Measurements from ENCODE around the gene RBM4B. TPM values are rescaled to one million over a fixed set of nuclear protein-coding genes. Genes with fewer than 3 reads are reported as not detected.
A peak's percentile ranks its signal among the peaks of the same experiment; 100 is the strongest.

The RBM4B gene
- total and polyA plus RNA-seq, 2 of the 13 experiments (the other 11 are each of a cell fraction or from before 2014, with no cell fraction given): 25.8 to 32.4 TPM

DNA sequence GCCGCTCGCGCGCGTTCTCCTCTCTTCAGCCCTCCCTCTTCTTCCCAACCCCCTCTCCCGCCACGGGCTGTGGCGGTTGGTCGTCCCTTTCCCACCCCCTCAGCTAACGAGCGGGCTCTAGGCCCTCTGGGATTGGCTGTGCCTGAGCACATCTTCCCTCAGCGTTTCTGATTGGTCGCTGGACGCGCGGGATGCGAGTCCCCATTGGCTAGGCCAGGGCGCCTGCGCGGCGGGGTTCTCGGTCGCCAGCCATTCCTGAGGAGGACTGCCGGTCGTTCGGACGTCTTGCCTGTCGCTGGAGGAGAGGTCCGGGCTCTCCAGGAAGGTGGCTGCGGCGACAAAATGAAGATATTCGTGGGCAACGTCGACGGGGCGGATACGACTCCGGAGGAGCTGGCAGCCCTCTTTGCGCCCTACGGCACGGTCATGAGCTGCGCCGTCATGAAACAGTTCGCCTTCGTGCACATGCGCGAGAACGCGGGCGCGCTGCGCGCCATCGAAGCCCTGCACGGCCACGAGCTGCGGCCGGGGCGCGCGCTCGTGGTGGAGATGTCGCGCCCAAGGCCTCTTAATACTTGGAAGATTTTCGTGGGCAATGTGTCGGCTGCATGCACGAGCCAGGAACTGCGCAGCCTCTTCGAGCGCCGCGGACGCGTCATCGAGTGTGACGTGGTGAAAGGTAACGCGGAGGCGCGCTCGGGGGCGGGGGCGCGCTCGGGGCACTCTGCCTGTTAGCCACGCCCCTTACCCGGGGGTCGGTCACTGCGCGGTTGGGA lies 61.1 kb downstream of the RBM4B start, which contains the start of gene RBM14 (continued):
- TF ChIP-seq, protein P1, sequence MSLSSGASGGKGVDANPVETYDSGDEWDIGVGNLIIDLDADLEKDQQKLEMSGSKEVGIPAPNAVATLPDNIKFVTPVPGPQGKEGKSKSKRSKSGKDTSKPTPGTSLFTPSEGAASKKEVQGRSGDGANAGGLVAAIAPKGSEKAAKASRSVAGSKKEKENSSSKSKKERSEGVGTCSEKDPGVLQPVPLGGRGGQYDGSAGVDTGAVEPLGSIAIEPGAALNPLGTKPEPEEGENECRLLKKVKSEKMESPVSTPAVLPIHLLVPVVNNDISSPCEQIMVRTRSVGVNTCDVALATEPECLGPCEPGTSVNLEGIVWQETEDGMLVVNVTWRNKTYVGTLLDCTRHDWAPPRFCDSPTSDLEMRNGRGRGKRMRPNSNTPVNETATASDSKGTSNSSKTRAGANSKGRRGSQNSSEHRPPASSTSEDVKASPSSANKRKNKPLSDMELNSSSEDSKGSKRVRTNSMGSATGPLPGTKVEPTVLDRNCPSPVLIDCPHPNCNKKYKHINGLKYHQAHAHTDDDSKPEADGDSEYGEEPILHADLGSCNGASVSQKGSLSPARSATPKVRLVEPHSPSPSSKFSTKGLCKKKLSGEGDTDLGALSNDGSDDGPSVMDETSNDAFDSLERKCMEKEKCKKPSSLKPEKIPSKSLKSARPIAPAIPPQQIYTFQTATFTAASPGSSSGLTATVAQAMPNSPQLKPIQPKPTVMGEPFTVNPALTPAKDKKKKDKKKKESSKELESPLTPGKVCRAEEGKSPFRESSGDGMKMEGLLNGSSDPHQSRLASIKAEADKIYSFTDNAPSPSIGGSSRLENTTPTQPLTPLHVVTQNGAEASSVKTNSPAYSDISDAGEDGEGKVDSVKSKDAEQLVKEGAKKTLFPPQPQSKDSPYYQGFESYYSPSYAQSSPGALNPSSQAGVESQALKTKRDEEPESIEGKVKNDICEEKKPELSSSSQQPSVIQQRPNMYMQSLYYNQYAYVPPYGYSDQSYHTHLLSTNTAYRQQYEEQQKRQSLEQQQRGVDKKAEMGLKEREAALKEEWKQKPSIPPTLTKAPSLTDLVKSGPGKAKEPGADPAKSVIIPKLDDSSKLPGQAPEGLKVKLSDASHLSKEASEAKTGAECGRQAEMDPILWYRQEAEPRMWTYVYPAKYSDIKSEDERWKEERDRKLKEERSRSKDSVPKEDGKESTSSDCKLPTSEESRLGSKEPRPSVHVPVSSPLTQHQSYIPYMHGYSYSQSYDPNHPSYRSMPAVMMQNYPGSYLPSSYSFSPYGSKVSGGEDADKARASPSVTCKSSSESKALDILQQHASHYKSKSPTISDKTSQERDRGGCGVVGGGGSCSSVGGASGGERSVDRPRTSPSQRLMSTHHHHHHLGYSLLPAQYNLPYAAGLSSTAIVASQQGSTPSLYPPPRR (CRISPR knock-in tag; IDR thresholded peaks at IDR 0.05; ENCODE audit: borderline replicate concordance): peak; percentile 63; the same call in 1 of the 2 replicates
- TF ChIP-seq MZF1 (CRISPR knock-in tag; IDR thresholded peaks at IDR 0.05; ENCODE audit: borderline replicate concordance) (0 out of 2 replicates have a peak, but pooled peaks have one; percentile 26), YEATS4 (CRISPR knock-in tag; IDR thresholded peaks at IDR 0.05; ENCODE audit: borderline replicate concordance) (peak; percentile 83), ZNF839 (CRISPR knock-in tag; IDR thresholded peaks at IDR 0.05; ENCODE audit: borderline replicate concordance) (no peak; the same call in 1 of the 2 replicates), ATF1 (CRISPR knock-in tag; IDR thresholded peaks at IDR 0.05) (peak; percentile 59), THYN1 (CRISPR knock-in tag; IDR thresholded peaks at IDR 0.05; ENCODE audit: borderline replicate concordance, low read depth) (no peak), HMG20A (CRISPR knock-in tag; IDR thresholded peaks at IDR 0.05; ENCODE audit: borderline replicate concordance) (0 out of 2 replicates have a peak, but pooled peaks have one; percentile 28), ZNF124 (CRISPR knock-in tag; IDR thresholded peaks at IDR 0.05) (no peak), EP300 (IDR thresholded peaks at IDR 0.05; ENCODE audit: low read depth in 2 of 2, low read length in 2 of 2) (peak in 1 of 2 experiments; percentile 30; a peak in 1 of 4 replicates), EP300 (CRISPR knock-in tag; IDR thresholded peaks at IDR 0.05; ENCODE audit: borderline replicate concordance) (no peak), ZNF704 (CRISPR knock-in tag; IDR thresholded peaks at IDR 0.05; ENCODE audit: borderline replicate concordance) (no peak; the same call in none of the 2 replicates), MIXL1 (CRISPR knock-in tag; IDR thresholded peaks at IDR 0.05) (peak; percentile 42; the same call in 1 of the 2 replicates), HNF1A (IDR thresholded peaks at IDR 0.05; ENCODE audit: low read depth) (no peak), HNF1A (CRISPR knock-in tag; IDR thresholded peaks at IDR 0.05; ENCODE audit: borderline replicate concordance) (peak; percentile 66; the same call in 1 of the 2 replicates)
- TF ChIP-seq, protein P2, sequence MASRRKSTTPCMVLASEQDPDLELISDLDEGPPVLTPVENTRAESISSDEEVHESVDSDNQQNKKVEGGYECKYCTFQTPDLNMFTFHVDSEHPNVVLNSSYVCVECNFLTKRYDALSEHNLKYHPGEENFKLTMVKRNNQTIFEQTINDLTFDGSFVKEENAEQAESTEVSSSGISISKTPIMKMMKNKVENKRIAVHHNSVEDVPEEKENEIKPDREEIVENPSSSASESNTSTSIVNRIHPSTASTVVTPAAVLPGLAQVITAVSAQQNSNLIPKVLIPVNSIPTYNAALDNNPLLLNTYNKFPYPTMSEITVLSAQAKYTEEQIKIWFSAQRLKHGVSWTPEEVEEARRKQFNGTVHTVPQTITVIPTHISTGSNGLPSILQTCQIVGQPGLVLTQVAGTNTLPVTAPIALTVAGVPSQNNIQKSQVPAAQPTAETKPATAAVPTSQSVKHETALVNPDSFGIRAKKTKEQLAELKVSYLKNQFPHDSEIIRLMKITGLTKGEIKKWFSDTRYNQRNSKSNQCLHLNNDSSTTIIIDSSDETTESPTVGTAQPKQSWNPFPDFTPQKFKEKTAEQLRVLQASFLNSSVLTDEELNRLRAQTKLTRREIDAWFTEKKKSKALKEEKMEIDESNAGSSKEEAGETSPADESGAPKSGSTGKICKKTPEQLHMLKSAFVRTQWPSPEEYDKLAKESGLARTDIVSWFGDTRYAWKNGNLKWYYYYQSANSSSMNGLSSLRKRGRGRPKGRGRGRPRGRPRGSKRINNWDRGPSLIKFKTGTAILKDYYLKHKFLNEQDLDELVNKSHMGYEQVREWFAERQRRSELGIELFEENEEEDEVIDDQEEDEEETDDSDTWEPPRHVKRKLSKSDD (CRISPR knock-in tag; IDR thresholded peaks at IDR 0.05; ENCODE audit: low read depth): peak; percentile 24; the same call in 1 of the 2 replicates

Data from HepG2 (cell line).